Hepatocyte (in vitro differentiated cells): ENCODE data around the gene LLGL2.

Experiments
- EZH2 ChIP-seq: fragments of 200-600 bp; sonication (generic); IDR thresholded peaks from 2 replicates; pipeline ENCODE4 v1.6.1; 2016; ENCODE audit warnings: antibody characterized with exemption, mild to moderate bottlenecking, borderline replicate concordance
- TF ChIP-seq, protein P1 (sequence below): fragments of 200-600 bp; sonication (generic); IDR thresholded peaks from 2 replicates; pipeline ENCODE4 v1.5.1; 2016; ENCODE audit warnings: antibody characterized with exemption, mild to moderate bottlenecking; ENCODE audit not compliant: poor library complexity

- TF ChIP-seq, protein P1, sequence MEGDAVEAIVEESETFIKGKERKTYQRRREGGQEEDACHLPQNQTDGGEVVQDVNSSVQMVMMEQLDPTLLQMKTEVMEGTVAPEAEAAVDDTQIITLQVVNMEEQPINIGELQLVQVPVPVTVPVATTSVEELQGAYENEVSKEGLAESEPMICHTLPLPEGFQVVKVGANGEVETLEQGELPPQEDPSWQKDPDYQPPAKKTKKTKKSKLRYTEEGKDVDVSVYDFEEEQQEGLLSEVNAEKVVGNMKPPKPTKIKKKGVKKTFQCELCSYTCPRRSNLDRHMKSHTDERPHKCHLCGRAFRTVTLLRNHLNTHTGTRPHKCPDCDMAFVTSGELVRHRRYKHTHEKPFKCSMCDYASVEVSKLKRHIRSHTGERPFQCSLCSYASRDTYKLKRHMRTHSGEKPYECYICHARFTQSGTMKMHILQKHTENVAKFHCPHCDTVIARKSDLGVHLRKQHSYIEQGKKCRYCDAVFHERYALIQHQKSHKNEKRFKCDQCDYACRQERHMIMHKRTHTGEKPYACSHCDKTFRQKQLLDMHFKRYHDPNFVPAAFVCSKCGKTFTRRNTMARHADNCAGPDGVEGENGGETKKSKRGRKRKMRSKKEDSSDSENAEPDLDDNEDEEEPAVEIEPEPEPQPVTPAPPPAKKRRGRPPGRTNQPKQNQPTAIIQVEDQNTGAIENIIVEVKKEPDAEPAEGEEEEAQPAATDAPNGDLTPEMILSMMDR: no peak
- TF ChIP-seq EZH2: no peak
Observed at GRCh38 chr17:75499313-75500022, 26.0 kb upstream of the LLGL2 start.
